Sciatic nerve (tissue), 2 donors: Measurements from ENCODE around the gene WDR27. TPM values are rescaled to one million over a fixed set of nuclear protein-coding genes. Genes with fewer than 3 reads are reported as not detected.
A peak's percentile ranks its signal among the peaks of the same experiment; 100 is the strongest.

ENCODE experiments used
- ATAC-seq: fragments of 200-7000 bp; cut with Tn5 transposase; one replicate; pipeline ENCODE4 v1.9.1; 2020; ENCODE audit warnings: mild to moderate bottlenecking, moderate library complexity
- DNase-seq: peaks from one replicate; pipeline ENCODE4 v3.0.0-alpha.2; 2020; ENCODE audit warnings: low spot score
- intact Hi-C: fragments of 100-400 bp; cut with DNase I; formaldehyde crosslinking; loops from one replicate; pipeline ENCODE4 v1.14.2; 2022
- total RNA-seq: library from RNA; stranded (reverse); fragmentation: NEBNext Ultra II Directional; extraction: Animal tissue kit (Norgen Biotek cat#: 25700); gene quantifications from one replicate; pipeline ENCODE4 v1.2.1, GENCODE V29; 2021
- donor health status: DM: no; HTN: no; CAD: no.
- donor health status: DM: no; HTN: no; CAD: no.

Gene WDR27
- total RNA-seq, 1 donor from 2014 or later, result 58.5 TPM

DNA sequence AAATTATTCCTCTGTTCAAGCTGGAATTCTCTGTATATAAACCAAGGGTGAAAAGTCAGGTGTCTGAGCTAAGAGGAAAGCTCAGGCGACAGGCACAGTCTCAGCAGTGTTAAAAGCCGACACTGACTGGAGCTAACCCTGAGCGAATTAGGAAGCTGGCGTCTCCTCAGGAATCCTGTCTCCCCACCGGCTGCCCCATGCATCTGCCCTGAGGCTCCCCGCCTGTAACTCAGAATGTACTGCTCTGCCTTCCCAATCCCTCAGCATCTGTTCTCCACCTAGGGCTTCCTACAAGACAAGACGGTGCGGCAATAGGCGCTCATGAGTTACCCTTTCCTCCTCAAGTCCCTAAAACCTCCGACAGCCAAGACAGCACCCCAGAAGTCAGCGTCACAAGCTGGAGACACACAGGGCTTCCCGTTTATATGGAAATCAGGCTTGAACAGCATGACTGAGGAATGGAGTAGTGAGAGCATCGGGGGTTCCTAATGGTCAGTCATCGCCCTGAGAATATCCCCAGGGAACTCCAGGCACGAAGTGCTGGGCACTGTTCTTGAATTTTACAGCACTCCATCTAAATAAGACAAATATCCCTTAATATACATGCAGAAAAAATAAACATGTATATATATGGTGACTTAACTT, 33.5 kb downstream of the WDR27 start:
- intact Hi-C loops, result no loop called here
- ATAC-seq, result no peak
- DNase-seq, result no peak

DNA sequence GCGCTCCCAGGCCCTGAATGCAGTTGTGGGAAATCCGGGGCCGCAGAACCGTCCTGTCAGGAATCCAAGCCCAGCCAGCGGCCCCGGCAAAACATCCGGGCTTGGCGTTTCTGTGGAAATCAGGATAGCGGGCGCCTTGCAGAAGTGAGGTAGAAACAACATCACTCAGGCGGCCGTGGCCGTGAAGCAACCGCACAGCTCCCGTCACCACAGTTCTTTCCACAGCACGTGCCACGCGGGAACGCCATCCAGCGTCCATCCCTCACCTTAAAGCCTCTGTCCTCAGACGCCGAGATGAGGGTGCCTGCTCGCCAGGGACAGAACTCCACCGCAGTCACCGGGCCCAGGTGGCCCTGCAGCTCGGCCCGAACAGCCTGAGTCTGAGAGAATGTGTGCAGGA, 34.1 kb downstream of the WDR27 start:
- intact Hi-C loops, result no loop called here
- DNase-seq, result peak; percentile 46
- ATAC-seq, result no peak

DNA sequence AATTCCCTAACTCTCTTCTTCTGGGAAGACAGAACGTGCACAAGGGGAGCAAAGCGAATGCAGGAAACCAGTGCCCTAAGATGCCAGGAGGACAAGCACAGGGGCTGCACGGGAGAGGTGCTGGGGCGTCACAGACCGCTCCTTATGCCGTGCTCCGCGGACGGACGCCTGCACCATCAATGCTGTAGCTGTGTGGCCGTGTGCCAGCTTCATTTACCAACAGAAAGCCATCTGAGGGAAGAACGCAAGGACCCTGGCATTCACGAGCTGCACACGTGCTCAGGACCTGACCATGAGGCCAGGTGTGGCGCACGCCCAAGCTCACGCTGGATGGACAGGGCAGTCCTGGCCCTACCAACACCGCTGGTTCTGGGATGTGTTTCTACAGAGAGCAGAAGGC, 35.4 kb downstream of the WDR27 start:
- intact Hi-C loops, result no loop called here
- peak; percentile 22 for ATAC-seq
- DNase-seq, result no peak

DNA sequence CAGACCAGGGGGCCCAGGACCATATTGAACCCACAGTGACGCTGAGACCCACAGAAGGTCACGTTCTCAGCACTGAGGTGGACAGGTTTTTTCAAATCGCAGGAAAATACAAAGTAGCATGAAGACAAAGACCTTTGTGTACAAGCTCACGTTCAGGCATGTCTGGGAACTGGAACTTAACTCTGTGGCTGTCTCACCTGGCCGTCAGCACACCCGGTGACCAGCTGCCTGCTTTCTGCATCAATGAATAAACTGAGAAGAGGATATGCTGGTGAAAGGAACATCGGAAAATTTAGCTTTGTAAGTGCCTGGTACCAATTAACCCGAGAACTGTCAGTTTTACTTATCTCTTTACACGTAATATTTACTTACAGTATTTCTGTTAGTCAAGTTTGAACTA, 36.5 kb downstream of the WDR27 start:
- intact Hi-C loops, result no loop called here
- DNase-seq (no peak), ATAC-seq (no peak)

DNA sequence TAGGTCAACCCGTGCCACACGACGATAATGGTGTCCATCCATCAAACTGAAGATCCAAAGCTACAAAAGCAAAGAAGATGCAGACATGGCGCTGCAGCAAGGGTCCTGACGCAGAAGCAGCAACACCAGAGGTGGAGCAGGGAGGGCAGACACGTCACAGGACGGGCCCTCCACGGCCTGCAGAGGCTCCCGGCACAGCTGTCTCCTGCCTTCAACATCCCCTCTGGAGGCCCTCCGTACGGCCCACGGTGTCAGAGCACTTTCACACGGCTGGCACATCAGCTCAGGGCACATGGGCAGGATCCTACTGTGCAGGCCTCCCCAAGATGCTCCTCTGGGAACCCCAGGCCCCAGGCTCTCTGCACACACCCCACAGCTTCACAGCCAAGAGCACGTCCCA, 37.6 kb downstream of the WDR27 start:
- peak; percentile 23 for DNase-seq

DNA sequence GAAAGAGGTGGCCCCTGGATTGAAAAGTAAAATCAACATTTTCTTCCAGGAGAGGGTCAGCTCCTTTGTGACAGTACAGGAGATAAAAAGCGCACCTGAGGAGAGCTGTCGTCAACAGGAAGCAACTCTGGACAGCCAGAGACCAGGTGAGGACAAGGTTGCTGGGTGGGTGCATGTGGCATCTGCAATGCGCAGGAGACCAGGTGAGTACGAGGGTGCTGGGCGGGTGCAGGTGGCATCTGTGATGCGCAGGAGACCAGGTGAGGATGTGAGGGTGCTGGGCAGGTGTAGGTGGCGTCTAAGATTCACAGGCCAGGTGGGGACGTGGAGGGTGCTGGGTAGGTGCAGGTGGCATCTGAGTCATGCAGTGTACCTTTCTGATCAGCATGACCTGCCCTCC, 38.4 kb downstream of the WDR27 start:
- DNase-seq (peak; percentile 51), ATAC-seq (no peak)
- intact Hi-C loops, result no loop called here

More for the DNA sequence above, 37.6 kb downstream of the WDR27 start:
- intact Hi-C loops, result no loop called here
- no peak for ATAC-seq

DNA sequence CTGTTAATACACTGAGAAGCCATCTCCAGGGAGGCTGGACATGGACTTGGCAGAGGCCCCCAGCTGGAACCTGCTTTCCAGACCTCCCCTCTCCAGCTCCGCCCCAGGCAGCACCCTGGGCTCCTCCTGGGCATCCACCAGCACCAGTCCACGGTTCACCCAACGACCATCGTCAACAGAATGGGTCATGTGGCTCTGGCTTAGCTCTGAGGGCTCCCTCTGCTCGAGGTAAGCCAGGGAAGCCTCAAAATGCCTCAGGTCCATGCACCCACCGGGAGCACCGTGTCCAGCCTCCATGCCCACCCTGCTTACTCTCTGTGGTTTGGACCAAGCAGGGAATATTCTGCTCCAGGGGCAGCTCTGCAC, 40.5 kb downstream of the WDR27 start:
- ATAC-seq (no peak), DNase-seq (no peak)
- intact Hi-C loops, result no loop called here

DNA sequence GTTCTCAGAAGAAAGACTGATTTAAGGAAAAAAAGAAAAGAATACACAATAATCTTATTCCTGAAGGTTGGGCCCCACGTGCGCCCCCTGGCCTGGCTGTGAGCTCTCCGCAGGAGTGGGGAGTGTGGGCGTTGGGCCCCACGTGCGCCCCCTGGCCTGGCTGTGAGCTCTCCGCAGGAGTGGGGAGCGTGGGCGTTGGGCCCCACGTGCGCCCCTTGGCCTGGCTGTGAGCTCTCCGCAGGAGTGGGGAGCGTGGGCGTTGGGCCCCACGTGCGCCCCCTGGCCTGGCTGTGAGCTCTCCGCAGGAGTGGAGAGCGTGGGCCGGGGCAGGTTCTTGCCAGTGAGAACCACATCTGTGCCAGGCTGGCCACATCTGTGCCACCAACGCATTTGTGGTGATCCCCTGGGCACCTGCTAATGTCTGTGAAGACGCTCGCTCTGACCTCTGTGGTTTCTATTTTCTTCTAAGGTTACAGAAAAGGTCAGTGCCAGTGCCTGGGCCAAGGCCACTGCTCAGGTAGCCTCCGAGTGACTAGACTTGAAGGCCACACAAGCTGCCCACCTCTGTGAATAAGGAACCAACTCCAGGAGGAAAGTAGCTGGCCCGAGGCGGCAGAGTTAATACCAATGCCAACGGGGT, 41.0 kb downstream of the WDR27 start:
- ATAC-seq, result no peak
- intact Hi-C loops, result no loop called here
- no peak for DNase-seq

DNA sequence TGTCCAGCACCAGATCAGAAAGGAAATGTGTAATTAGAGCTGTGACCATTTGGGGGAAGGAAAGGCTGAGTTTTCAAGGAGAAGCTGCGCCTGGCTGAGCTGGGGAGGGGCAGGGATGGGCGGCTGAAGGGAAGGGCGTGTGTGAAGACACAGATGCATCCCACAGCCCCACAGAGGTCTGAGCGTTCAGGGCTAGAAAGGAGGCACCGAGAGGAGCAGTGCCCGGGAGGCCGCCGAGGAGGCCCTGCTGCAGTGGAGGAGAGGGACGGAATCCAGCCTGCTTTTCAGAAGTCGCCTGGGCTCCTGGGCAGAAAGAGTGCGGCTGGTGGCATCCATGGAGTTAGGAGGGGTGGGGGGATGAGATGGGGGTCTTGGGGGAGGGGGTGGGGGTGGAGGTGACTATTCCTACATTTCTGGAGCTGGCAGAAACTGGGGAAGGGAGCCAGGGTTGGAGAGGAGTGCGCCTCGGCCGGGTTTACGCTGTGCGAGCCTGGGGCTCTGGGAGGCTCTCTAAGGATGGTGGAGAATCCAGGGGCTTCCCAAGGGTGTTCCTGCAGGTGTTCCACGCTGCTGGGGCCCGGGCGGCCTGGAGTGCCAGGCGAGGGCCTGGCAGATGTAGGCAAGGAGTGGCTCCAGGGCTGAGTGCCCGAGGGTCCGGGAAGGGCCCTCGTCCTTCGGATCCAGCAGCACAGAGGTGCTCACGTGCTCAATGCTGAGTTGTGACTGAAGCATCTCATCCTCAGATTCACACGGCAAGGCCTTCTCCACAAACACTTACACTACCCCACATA, 41.8 kb downstream of the WDR27 start:
- ATAC-seq (no peak), DNase-seq (no peak)
- intact Hi-C loops, result no loop called here

DNA sequence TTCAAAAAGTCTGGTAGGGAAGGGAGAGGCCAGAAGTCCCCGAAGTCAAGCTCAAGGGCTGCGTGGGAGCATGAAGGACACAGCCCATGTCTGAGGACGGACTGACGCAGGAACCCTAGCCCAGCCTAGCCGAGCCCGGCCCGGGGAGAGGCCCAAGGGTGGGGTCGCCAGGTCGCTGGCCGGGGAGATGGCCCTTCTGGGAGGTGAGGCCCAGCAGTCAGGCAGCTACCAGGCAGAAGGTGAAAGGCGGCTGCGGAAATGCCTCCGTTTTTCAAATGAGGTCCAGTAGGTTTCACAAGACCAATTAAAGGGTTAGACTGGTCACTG, 44.6 kb downstream of the WDR27 start:
- intact Hi-C loops, result no loop called here
- ATAC-seq (no peak), DNase-seq (no peak)

DNA sequence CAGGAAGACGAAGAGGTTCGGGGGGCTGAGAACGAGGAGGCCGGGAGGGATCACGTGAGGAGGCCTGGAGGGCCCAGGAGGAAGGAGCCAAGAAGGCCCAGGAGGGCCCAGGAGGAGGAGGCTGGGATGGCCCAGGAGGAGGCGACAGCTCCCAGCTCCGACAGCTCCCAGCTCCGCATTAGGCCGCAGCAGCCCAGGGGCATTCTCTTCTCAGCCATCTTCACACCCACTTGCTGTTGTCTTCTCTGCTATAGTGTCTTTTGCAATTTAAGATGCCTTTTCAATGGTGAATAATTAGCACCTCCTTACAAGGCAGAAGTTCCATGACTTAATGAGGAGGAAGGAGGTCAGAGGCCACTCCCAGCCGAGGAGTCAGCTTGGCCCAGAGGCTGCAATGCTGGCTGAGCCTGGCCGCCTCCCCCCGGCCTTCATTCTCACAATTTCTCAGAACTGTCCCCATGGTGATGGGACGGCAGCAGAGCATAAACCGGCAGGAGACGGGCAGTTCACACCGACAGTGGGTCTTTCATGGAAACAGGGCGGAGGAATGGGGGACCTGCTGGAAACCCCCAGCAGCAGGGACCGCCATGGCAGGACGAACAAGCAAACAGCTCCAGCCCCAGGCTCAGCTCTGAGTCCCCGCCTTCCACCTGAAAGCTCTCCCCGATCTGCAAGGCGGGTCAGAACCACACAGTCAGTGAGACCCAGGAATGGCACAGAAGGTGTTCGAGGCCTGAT, 45.1 kb downstream of the WDR27 start:
- ATAC-seq (no peak), DNase-seq (no peak)
- intact Hi-C loops, result no loop called here

DNA sequence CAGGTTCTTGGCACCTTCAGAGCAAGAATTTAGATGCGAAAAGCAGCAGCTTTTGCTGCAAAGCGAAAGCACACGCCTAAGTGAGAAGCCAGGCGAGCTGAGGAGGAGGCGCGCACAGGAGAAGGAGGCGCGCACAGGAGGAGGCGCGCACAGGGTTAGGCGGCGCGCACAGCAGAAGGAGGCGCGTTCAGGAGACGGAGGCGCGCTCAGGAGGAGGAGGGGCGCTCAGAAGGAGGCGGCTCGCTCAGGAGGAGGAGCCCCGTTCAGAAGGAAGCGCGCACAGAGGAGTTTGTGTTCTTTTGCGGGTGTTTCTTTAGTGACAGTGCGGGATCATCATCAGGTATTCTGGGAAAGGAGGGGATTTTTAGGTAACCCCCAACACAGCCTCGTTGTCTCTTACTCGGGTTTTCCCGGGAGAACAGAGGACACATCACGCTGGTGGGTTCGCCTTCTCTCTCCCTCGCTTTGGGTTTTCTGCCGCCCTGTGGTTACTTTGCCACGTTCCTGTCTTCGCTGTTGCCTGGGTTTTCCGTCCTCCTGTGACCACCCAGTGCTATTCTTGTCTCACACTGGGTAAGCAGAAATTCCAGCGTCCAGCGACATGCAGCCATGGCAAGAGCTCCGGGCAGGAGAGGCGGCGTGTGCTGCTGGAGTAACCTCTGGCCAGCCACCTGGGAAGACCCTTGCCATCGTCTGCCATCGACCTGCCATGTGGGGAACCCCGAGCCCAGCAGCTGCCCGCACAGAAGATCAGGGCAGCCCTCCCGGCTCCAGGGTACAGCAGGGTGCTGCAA, 47.0 kb downstream of the WDR27 start:
- intact Hi-C loops, result no loop called here
- peak; percentile 85 for DNase-seq
- ATAC-seq, result peak; percentile 98

DNA sequence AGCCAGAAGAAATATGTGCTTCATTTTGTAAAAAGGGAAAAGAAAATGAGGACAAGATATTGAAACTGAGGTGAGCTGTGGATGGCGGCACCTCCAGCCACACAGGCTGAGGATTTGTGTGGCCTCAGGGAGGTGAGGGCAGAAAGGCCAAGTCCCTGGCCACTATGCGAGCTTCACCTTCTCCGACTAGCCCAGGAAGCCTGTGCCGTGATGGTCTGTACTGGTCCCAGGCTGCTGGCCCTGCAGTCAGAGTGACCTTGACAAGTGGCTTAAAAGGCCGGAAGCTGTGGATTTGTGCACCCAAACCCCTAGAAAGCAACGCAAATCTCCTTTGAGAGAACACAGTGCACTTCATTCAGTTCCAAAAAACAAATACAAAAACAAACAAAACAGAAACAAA, 48.1 kb downstream of the WDR27 start:
- DNase-seq (no peak), ATAC-seq (peak; percentile 40)
- intact Hi-C loops, result no loop called here

DNA sequence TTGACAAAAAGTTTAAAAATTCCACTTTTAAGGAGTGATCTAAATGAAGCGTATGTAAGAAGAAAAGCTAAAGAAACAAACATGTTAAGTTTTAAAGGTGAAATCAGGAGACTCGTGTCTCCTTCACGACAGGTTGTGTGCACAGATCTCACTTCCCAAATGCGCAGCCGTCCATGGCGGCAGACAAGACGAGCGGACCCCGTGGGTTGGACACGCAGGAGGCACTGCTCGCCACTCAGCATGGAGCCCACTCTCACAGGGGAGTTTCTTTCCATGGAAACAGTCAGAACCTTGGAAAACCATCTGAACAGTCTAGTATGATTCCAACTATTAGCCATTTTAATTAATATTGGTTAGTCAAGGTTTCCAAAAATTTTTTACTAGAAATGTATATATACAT, 48.9 kb downstream of the WDR27 start:
- DNase-seq (peak; percentile 52), ATAC-seq (no peak)
- intact Hi-C loops, result no loop called here

DNA sequence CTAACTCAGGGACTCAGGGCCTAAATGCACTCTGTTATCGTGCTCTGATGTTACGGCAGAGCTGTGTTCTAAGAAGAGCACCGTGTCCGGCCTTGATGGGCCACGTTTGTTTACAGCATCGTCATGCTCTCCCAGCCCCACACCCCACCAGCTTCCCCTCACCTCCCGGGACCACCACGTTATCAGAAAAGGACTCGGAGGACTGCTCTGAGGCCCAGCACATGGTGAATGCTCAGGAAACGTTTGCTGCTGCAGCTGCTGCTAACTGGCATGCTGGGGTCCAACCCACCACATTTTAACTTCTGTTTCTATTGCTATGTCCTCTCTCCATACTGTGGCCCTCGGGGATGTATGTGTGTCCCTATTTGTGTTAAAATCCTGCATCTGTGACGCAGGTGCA, 50.3 kb downstream of the WDR27 start:
- intact Hi-C loops, result no loop called here
- DNase-seq, result no peak
- ATAC-seq, result no peak

DNA sequence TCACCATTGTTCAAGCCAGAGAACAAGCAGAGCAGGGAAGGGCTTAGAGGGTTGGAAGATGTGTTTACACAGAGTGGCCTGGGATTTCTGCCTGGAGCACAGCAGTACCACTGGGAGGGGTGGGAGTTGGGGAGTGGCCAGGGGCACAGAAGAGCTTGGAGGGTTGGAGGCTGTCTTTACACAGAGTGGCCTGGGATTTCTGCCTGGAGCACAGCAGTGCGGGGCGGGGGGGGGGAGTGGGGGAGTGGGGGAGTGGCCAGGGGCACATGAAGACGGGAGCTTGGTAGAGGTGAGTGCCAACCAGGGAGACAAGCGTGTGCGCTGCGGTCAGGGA, 50.9 kb downstream of the WDR27 start:
- ATAC-seq, result no peak
- no peak for DNase-seq
- intact Hi-C loops, result no loop called here

DNA sequence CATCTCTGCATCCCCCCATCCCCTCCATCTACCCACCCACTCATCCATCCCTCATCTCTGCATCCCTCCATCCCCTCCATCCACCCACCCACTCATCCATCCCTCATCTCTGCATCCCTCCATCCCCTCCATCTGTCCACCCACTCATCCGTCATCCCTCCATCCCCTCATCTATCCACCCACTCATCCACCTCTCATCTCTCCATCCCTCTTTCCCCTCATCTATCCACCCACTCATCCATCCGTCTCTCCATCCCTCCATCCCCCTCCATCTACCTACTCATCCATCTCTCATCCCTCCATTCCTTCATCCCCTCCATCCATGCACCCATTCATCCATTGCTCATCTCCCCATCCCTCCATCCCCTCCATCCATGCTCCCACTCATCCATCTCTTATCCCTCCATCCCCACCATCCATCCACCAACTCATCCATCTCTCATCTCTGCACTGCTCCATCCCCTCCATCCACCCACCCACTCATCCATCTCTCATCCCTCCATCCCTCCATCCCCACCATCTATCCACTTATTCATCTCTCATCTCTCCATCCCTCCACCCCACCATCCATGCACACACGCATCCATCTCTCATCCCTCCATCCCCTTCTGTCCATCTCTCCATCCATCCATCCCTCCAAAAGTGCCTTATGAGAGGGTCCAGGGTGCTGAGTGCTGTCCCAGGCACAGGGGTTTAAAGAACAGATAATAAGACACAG, 51.4 kb downstream of the WDR27 start:
- intact Hi-C loops, result no loop called here
- ATAC-seq, result no peak

DNA sequence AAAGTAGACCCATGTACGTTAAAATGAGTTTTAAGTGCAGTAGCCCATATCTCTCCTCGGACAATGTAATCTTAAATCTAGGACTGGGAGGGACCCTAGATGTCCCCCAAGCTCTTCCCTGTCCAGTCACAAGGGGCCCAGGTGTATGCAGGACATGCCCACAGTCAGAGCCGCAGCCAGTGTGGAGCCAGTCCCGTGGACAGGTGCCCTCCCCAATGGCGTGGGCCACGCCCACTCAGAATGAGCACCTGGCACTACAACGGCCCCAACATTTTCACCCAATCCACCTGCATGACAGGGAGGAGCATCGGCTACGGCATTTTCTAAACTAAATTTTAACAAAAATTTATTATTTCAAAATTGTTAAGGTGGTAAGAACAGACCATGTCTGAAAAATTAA, 53.2 kb downstream of the WDR27 start:
- intact Hi-C loops, result no loop called here
- DNase-seq (no peak), ATAC-seq (no peak)

More for the DNA sequence above, 51.4 kb downstream of the WDR27 start:
- DNase-seq, result no peak

DNA sequence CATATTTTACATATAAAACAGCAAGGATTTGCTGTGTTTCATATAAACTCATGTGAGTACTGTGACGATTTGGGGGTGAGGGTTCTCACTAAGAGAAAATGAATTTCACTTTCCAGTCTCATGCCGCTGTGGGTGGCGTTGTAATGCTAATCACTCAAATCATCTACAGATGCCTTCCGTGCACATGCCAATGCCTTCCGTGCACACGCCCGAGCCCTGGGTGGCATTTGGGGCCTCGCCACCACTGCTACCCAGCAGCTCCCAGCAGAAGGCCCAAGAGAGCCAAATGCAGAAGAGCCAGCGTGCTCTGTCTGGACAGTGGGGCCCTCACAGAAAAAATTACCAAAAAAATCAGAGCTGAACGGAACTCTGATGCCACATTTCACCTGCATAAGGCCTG, 53.7 kb downstream of the WDR27 start:
- intact Hi-C loops, result no loop called here
- DNase-seq (no peak), ATAC-seq (no peak)
